Stomach (tissue), 9 donors: ENCODE measurements around the gene CSN1S1. TPM values are rescaled to one million over a fixed set of nuclear protein-coding genes. Genes with fewer than 3 reads are reported as not detected.
"Not testable (repeated sequence)": the region's sequence is repeated elsewhere in the genome, so short reads cannot be mapped to it uniquely, and the experiment has no call there.

Experiments used
- DNase-seq, 2 donors: peaks; one replicate each; pipeline versions ENCODE4 v3.0.0 to v3.0.0-alpha.2; 2013 to 2019
- H3K27ac ChIP-seq, 5 donors: fragments of 200-600 bp in 4 of 5; sonication (generic) in 4 of 5; one replicate each; pipeline ENCODE4 v1.5.1; 2013 to 2019; ENCODE audit warnings: mild to moderate bottlenecking in 1 of 5, moderate library complexity in 1 of 5
- H3K27me3 ChIP-seq, 3 donors: fragments of 200-600 bp; sonication (generic); one replicate each; pipeline ENCODE4 v1.5.1; 2017 to 2019; ENCODE audit warnings: mixed run types in 1 of 3
- H3K36me3 ChIP-seq, 4 donors: fragments of 200-600 bp; sonication (generic); 1 replicate in 3 of 4; 2 replicates in 1 of 4; pipeline ENCODE4 v1.5.1; 2016 to 2019
- H3K4me1 ChIP-seq, 4 donors: fragments of 200-600 bp; sonication (generic); one replicate each; pipeline ENCODE4 v1.5.1; 2016 to 2019
- H3K4me3 ChIP-seq, 4 donors: fragments of 200-600 bp; sonication (generic) in 3 of 4; one replicate each; pipeline ENCODE4 v1.5.1; 2016 to 2019; ENCODE audit warnings: mild to moderate bottlenecking in 1 of 4
- H3K9me3 ChIP-seq, 4 donors: fragments of 200-600 bp; sonication (generic); one replicate each; pipeline ENCODE4 v1.5.1; 2016 to 2019
- CTCF ChIP-seq, 7 experiments: fragments of 450-650 bp in 4 of 7; fragments of 200-600 bp in 3 of 7; sonication (generic) in 3 of 7; IDR thresholded peaks; one replicate each; pipeline ENCODE4 v1.5.1; 2016 to 2019; ENCODE audit warnings: antibody characterized with exemption in 7 of 7, control low read depth in 2 of 7, mild to moderate bottlenecking in 1 of 7
- EP300 ChIP-seq: sonication (generic); formaldehyde crosslinking; IDR thresholded peaks from one replicate; pipeline ENCODE4 v1.6.1; 2017; ENCODE audit warnings: antibody characterized with exemption
- POLR2A ChIP-seq, 4 donors: fragments of 450-650 bp; IDR thresholded peaks; one replicate each; pipeline ENCODE4 v1.6.1; 2016; ENCODE audit warnings: antibody characterized with exemption in 4 of 4, control low read depth in 2 of 4, mild to moderate bottlenecking in 1 of 4, moderate library complexity in 1 of 4
- POLR2AphosphoS5 ChIP-seq, 3 donors: sonication (generic); formaldehyde crosslinking; IDR thresholded peaks; one replicate each; pipeline ENCODE4 v1.6.1; 2016; ENCODE audit warnings: antibody characterized with exemption in 3 of 3
- WGBS, 5 donors: extraction: QIAGEN DNeasy Blood & Tissue Kit in 3 of 5; methylation state at CpG; one replicate each; pipeline versions ENCODE4 v1.1.5 to v1.1.7; 2013 to 2018; 5-methylcytosine and 5-hydroxymethylcytosine counted together
- intact Hi-C: fragments of 100-400 bp; cut with DNase I; formaldehyde crosslinking; loops from one replicate; pipeline ENCODE4 v1.15.1; 2023; ENCODE audit warnings: low total_unique reads
- polyA plus RNA-seq, 3 donors: library from polyadenylated mRNA; stranded (reverse); fragments of 200-250 nt; gene quantifications; one replicate each; pipeline ENCODE4 v1.2.3, GENCODE V29; 2013
- total RNA-seq, 5 donors: library from RNA; depleted of rRNA; stranded (reverse); fragments of >200 nt; gene quantifications; one replicate each; pipeline versions ENCODE4 v1.1.0 to v1.2.3, GENCODE V29; 2014 to 2016
- donor health status: healthy with polysubstance abuse.
- donor health status: Bipolar disorder and iron deficiency.
- donor health status: healthy.

CSN1S1 gene
- total and polyA plus RNA-seq, 8 donors = 0.50 TPM; not detected in 7

- no peak for DNase-seq
- Histone ChIP-seq H3K36me3 (no peaks in the 10 kb centered on the region), H3K27me3 (no peaks in the 10 kb centered on the region), H3K9me3 (no peaks in the 10 kb centered on the region), H3K4me1 (no peaks in the 10 kb centered on the region), H3K27ac (no peak overlapping the region), H3K4me3 (no peak overlapping the region)
- WGBS, 5 donors = 92 to 99% (median 94%) methylated on average over 4 of the region's 4 CpGs
- TF ChIP-seq POLR2A (IDR thresholded peaks at IDR 0.05) = no peak
- no peak for TF ChIP-seq EP300
- TF ChIP-seq POLR2AphosphoS5 (IDR thresholded peaks at IDR 0.05) = no peak
- TF ChIP-seq CTCF (IDR thresholded peaks at IDR 0.05) = no peak
- intact Hi-C loops = no loop called here
Observed at GRCh38 chr4:69909195-69909594, 21.7 kb upstream of the CSN1S1 start.

GRCh38 chr4:69910016-69910782 lies 20.7 kb upstream of the CSN1S1 start:
- H3K4me1 ChIP-seq = no peaks in the 10 kb centered on the region
- no peak overlapping the region for H3K27ac ChIP-seq
- intact Hi-C loops = no loop called here
- H3K27me3 ChIP-seq = no peaks in the 10 kb centered on the region
- 88 to 92% (median 89%) methylated on average over 2 of the region's 2 CpGs for WGBS, 5 donors
- no peaks in the 10 kb centered on the region for H3K9me3 ChIP-seq
- H3K4me3 ChIP-seq = no peak overlapping the region
- no peaks in the 10 kb centered on the region for H3K36me3 ChIP-seq
- TF ChIP-seq CTCF (IDR thresholded peaks at IDR 0.05) (no peak), EP300 (no peak), POLR2A (IDR thresholded peaks at IDR 0.05) (no peak), POLR2AphosphoS5 (IDR thresholded peaks at IDR 0.05) (no peak)
- no peak for DNase-seq

GRCh38 chr4:69920874-69921273 lies 10.0 kb upstream of the CSN1S1 start:
- Histone ChIP-seq H3K27ac (no peak overlapping the region), H3K4me1 (no peaks in the 10 kb centered on the region), H3K9me3 (no peaks in the 10 kb centered on the region), H3K36me3 (no peaks in the 10 kb centered on the region), H3K4me3 (no peak overlapping the region), H3K27me3 (no peaks in the 10 kb centered on the region)
- intact Hi-C loops = no loop called here
- TF ChIP-seq POLR2A (IDR thresholded peaks at IDR 0.05) = no peak
- TF ChIP-seq EP300 = no peak
- no peak for TF ChIP-seq CTCF (IDR thresholded peaks at IDR 0.05)
- TF ChIP-seq POLR2AphosphoS5 (IDR thresholded peaks at IDR 0.05) = no peak
- no peak for DNase-seq
- WGBS, 5 donors = 39 to 53% (median 43%) methylated on average over 4 of the region's 4 CpGs

- H3K4me1 ChIP-seq, H3K27me3 ChIP-seq, H3K4me3 ChIP-seq, H3K9me3 ChIP-seq, intact Hi-C loops, H3K36me3 ChIP-seq, H3K27ac ChIP-seq, DNase-seq: not testable (repeated sequence)
- 91 to 98% (median 95%) methylated on average over 18 to 33 of the region's 33 CpGs for WGBS, 5 donors
Observed at GRCh38 chr4:69923782-69924410, 7.0 kb upstream of the CSN1S1 start.

GRCh38 chr4:69934150-69934549 lies 3.3 kb downstream of the CSN1S1 start:
- 62 to 70% (median 69%) methylated on average over 4 of the region's 4 CpGs for WGBS, 5 donors
- no peaks in the 10 kb centered on the region for H3K36me3 ChIP-seq

More at GRCh38 chr4:69934150-69934549, 3.3 kb downstream of the CSN1S1 start:
- Histone ChIP-seq H3K27ac (no peak overlapping the region), H3K27me3 (no peaks in the 10 kb centered on the region), H3K4me3 (no peak overlapping the region), H3K9me3 (no peaks in the 10 kb centered on the region), H3K4me1 (no peaks in the 10 kb centered on the region)
- TF ChIP-seq POLR2A (IDR thresholded peaks at IDR 0.05) = no peak
- TF ChIP-seq CTCF (IDR thresholded peaks at IDR 0.05) = no peak
- no peak for TF ChIP-seq POLR2AphosphoS5 (IDR thresholded peaks at IDR 0.05)
- no peak for TF ChIP-seq EP300
- intact Hi-C loops = no loop called here
- no peak for DNase-seq
